Mucosa of descending colon (tissue), 3 donors: Measurements from ENCODE around the gene SIN3B. TPM values are rescaled to one million over a fixed set of nuclear protein-coding genes. Genes with fewer than 3 reads are reported as not detected.
A peak's percentile ranks its signal among the peaks of the same experiment; 100 is the strongest.
"Not testable (repeated sequence)": the region's sequence is repeated elsewhere in the genome, so short reads cannot be mapped to it uniquely, and the experiment has no call there.

Experiments used
- ATAC-seq: fragments of 200-7000 bp; cut with Tn5 transposase; one replicate; pipeline ENCODE4 v1.9.1; 2020; ENCODE audit warnings: mild to moderate bottlenecking, moderate library complexity
- DNase-seq, 3 donors: peaks; one replicate each; pipeline ENCODE4 v3.0.0-alpha.2; 2020
- H3K36me3 ChIP-seq: fragments of 200-600 bp; one replicate; pipeline ENCODE4 v1.8.0; 2021; ENCODE audit warnings: low read depth, mild to moderate bottlenecking
- H3K4me1 ChIP-seq: fragments of 200-600 bp; one replicate; pipeline ENCODE4 v1.8.0; 2021; ENCODE audit warnings: low read depth, mild to moderate bottlenecking
- H3K4me3 ChIP-seq: fragments of 200-600 bp; one replicate; pipeline ENCODE4 v1.8.0; 2021; ENCODE audit warnings: mild to moderate bottlenecking
- H3K9me3 ChIP-seq: fragments of 200-600 bp; one replicate; pipeline ENCODE4 v1.8.0; 2021; ENCODE audit warnings: mild to moderate bottlenecking
- intact Hi-C, 2 donors: fragments of 100-400 bp; cut with DNase I in 1 of 2; cut with micrococcal nuclease in 1 of 2; formaldehyde crosslinking; loops; one replicate each; pipeline versions ENCODE4 v1.11.0 to v1.11.1; 2022; cut with DNase I, micrococcal nuclease
- total RNA-seq, 3 donors: library from RNA; stranded (reverse); fragmentation: NEBNext Ultra II Directional in 2 of 3; extraction: Animal tissue kit (Norgen Biotek cat#: 25700) in 2 of 3; gene quantifications; one replicate each; pipeline versions ENCODE4 v1.2.1 to v1.2.4, GENCODE V29; 2021 to 2023
- TF ChIP-seq, protein P1 (sequence below): fragments of 200-600 bp; IDR thresholded peaks from one replicate; pipeline ENCODE4 v1.8.0; 2022; ENCODE audit warnings: antibody characterized with exemption, mild to moderate bottlenecking
- donor health status: DM: no; HTN: no; CAD: no; lungs with moderate emphysema.
- donor health status: DM: no; HTN: no; CAD: no.
- donor health status: DM: no; HTN: yes; CAD: no.

The SIN3B gene
- total RNA-seq, 3 donors from 2014 or later = 30.7 to 56.6 (median 38.9) TPM

DNA sequence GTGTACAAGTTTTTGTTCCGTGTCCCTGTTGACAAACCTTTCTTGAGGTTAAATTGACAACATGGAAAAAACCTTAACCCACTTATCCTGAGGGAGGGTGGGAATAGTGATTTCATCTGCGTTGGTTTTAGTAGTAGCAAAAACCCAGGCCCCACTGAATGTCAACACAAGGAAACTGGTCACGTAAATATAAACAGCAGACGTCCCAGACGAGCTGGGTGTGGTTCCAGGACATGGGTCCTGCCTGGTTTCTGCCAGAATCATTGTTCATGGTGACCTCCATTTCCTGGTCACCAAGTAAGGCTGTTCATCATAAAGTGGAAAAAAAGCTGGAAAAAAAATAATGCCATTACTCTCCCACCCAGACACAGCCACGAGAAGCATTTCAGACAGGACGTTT is 42.7 kb downstream of the SIN3B start:
- ATAC-seq = peak; percentile 78

DNA sequence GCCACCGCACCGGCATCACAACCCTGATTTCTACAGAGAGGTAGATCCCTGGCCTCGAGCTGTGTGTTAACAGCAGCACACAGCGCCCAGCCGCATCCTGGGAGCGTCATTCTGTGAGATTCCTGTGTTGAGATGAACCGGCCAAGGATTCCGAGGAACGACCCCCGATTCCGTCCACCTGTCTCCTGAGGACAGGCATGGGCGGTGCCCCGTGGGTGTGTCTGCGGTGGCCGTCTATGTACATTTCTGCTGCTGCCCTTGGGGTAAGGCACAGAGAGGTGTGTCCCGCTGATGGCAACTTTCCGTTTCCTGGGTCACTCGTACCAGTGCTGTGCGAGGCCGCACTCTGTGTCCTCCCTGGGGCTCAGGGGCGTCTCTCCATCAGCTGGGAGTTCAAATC is 43.5 kb downstream of the SIN3B start:
- TF ChIP-seq, protein P1, sequence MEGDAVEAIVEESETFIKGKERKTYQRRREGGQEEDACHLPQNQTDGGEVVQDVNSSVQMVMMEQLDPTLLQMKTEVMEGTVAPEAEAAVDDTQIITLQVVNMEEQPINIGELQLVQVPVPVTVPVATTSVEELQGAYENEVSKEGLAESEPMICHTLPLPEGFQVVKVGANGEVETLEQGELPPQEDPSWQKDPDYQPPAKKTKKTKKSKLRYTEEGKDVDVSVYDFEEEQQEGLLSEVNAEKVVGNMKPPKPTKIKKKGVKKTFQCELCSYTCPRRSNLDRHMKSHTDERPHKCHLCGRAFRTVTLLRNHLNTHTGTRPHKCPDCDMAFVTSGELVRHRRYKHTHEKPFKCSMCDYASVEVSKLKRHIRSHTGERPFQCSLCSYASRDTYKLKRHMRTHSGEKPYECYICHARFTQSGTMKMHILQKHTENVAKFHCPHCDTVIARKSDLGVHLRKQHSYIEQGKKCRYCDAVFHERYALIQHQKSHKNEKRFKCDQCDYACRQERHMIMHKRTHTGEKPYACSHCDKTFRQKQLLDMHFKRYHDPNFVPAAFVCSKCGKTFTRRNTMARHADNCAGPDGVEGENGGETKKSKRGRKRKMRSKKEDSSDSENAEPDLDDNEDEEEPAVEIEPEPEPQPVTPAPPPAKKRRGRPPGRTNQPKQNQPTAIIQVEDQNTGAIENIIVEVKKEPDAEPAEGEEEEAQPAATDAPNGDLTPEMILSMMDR = no peak
- DNase-seq (no peak), ATAC-seq (no peak)
- intact Hi-C loops = no loop called here
- H3K4me3 ChIP-seq = no peak overlapping the region
- H3K4me1 ChIP-seq = no peaks in the 10 kb centered on the region
- H3K36me3 ChIP-seq = no peaks in the 10 kb centered on the region
- H3K9me3 ChIP-seq = no peaks in the 10 kb centered on the region

More for the DNA sequence above, 42.7 kb downstream of the SIN3B start:
- peak in 1 of 3 donors; percentile 43 for DNase-seq
- intact Hi-C loops = no loop called here
- TF ChIP-seq, protein P1 = no peak
- H3K9me3 ChIP-seq = no peaks in the 10 kb centered on the region
- no peaks in the 10 kb centered on the region for H3K4me1 ChIP-seq
- H3K4me3 ChIP-seq = no peak overlapping the region
- H3K36me3 ChIP-seq = no peaks in the 10 kb centered on the region

DNA sequence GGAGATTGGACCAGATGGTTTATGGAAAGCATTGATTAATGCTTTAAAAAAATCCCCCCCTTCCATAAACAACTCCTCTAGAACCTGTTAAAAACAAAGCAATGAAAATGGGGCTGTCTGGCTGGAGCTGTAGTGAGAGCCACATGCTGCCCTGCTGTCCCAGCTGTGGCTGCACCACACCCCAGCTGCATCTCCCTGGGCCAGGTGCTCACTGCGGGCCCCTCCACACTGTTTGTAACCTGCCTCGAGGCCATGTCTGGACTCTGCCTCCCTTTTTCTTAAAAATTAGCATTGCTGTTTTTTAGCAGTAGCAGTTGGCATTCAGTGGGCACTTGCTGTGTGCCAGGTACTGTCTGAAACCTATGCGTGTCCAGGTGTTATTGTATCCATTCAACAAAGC is 44.4 kb downstream of the SIN3B start:
- DNase-seq = no peak
- Histone ChIP-seq H3K9me3 (no peaks in the 10 kb centered on the region), H3K4me1 (no peaks in the 10 kb centered on the region), H3K36me3 (no peaks in the 10 kb centered on the region), H3K4me3 (no peak overlapping the region)
- TF ChIP-seq, protein P1 = no peak
- intact Hi-C loops = no loop called here
- peak; percentile 32 for ATAC-seq

DNA sequence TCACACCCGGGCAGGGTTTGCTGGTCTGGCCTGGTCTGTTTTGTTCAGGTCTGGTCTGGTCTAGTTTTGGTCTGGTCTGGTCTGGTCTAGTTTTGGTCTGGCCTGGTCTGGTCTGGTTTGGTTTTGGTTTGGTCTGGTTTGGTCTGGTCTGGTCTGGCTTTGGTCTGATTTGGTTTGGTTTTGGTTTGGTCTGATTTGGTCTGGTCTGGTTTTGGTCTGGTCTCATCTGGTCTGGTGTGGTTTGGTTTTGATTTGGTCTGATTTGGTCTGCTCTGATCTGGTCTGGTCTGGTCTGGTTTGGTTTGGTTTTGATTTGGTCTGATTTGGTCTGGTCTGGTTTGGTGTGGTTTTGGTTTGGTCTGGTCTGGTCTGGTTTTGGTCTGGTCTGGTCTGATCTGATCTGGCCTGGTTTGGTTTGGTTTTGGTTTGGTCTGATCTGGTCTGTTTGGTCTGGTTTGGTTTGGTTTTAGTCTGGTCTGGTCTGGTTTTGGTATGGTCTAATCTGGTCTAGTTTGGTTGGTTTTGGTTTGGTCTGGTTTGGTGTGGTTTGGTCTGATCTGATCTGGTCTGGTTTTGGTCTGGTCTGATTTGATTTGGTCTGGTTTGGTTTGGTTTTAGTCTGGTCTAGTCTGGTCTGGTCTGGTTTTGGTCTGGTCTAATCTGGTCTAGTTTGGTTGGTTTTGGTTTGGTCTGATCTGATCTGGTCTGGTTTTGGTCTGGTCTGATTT is 45.2 kb downstream of the SIN3B start:
- H3K4me3 ChIP-seq = no peak overlapping the region
- H3K36me3 ChIP-seq = no peaks in the 10 kb centered on the region
- intact Hi-C loops = no loop called here
- ATAC-seq (no peak), DNase-seq (no peak)
- no peaks in the 10 kb centered on the region for H3K9me3 ChIP-seq
- TF ChIP-seq, protein P1 = no peak
- no peaks in the 10 kb centered on the region for H3K4me1 ChIP-seq

DNA sequence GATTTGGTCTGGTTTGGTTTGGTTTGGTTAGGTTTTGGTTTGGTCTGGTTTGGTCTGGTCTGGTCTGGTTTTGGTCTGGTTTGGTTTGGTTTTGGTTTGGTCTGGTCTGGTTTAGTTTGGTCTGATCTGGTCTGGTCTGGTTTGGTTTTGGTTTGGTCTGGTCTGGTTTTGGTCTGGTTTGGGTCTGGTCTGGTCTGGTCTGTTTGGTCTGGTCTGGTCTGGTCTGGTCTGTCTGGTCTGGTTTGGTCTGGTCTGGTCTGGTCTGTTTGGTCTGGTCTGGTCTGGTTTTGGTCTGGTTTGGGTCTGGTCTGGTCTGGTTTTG is 45.7 kb downstream of the SIN3B start:
- DNase-seq, H3K36me3 ChIP-seq, H3K9me3 ChIP-seq, H3K4me3 ChIP-seq, intact Hi-C loops, ATAC-seq, H3K4me1 ChIP-seq: not testable (repeated sequence)

DNA sequence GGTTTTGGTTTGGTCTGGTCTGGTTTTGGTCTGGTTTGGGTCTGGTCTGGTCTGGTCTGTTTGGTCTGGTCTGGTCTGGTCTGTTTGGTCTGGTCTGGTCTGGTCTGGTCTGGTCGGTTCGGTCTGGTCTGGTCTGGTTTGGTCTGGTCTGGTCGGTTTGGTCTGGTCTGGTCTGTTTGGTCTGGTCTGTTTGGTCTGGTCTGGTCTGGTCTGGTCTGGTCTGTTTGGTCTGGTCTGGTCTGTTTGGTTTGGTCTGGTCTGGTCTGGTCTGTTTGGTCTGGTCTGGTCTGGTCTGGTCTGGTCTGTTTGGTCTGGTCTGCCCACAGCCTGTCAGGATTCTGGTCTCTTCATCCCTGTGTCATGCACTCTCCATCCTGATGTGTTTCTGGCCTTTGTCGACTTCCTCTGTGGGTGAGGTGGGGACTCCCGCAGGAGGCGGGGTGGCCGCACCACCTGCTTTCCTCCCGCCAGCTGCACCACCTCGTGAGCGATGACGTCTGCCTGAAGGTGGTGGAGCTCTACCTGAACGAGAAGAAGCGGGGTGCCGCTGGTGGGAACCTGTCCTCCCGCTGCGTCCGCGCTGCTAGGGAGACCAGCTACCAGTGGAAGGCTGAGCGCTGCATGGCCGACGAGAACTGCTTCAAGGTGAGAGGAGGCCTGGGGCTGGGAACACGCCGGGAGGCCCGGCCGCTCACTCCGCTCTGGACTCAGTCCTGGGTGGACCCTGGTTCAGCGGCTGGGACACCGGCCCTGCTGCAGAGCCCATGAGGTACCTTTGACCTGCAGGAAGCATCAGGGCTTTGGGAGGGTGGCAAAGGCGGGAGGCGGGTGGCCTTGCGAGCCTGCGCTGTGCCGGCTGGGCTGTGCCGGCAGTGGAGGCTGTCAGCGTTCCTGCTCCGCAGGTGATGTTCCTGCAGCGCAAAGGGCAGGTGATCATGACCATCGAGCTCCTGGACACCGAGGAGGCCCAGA is 46.7 kb downstream of the SIN3B start:
- DNase-seq = peak in 1 of 3 donors; percentile 54

More for the DNA sequence above, 46.7 kb downstream of the SIN3B start:
- TF ChIP-seq, protein P1 = no peak
- Histone ChIP-seq H3K4me1 (no peaks in the 10 kb centered on the region), H3K9me3 (peaks cover 6% of the 10 kb centered on the region), H3K4me3 (no peak overlapping the region), H3K36me3 (no peaks in the 10 kb centered on the region)
- peak; percentile 12 for ATAC-seq
- intact Hi-C loops = no loop called here
